Memory B cell (primary cell): ENCODE measurements around the gene SMIM13.
A peak's percentile ranks its signal among the peaks of the same experiment; 100 is the strongest.
"Not testable (repeated sequence)": the region's sequence is repeated elsewhere in the genome, so short reads cannot be mapped to it uniquely, and the experiment has no call there.

Experiments used
- ATAC-seq: fragments of 150-1000 bp; cut with Tn5 transposase; 2 replicates; pipeline ENCODE4 v1.10.0; 2021; ENCODE audit warnings: low read depth, mild to moderate bottlenecking, moderate library complexity
- DNase-seq, 2 donors: peaks; one replicate each; pipeline ENCODE4 v3.0.0; 2022; ENCODE audit warnings: low spot score in 2 of 2
- H3K27ac Mint-ChIP-seq: one replicate; pipeline ENCODE4 v1.8.0; 2022; ENCODE audit warnings: mild to moderate bottlenecking, moderate library complexity, mixed read lengths
- H3K27me3 Mint-ChIP-seq: one replicate; pipeline ENCODE4 v1.8.0; 2022; ENCODE audit warnings: mixed read lengths
- H3K36me3 Mint-ChIP-seq: one replicate; pipeline ENCODE4 v1.8.0; 2022; ENCODE audit warnings: mild to moderate bottlenecking, mixed read lengths
- H3K4me1 Mint-ChIP-seq: one replicate; pipeline ENCODE4 v1.8.0; 2022; ENCODE audit warnings: mixed read lengths
- H3K4me3 Mint-ChIP-seq: one replicate; pipeline ENCODE4 v1.8.0; 2022; ENCODE audit warnings: mild to moderate bottlenecking, moderate library complexity, mixed read lengths
- H3K9me3 Mint-ChIP-seq: one replicate; pipeline ENCODE4 v1.8.0; 2022; ENCODE audit warnings: mixed read lengths

The SMIM13 gene

GRCh38 chr6:11066505-11067347 lies 26.9 kb upstream of the SMIM13 start:
- no peak overlapping the region for H3K4me3 Mint-ChIP-seq
- ATAC-seq, result no peak
- H3K9me3 Mint-ChIP-seq, result no peaks in the 10 kb centered on the region
- H3K27ac Mint-ChIP-seq, result no peak overlapping the region
- H3K27me3 Mint-ChIP-seq, result peaks cover 2% of the 10 kb centered on the region
- H3K36me3 Mint-ChIP-seq, result no peaks in the 10 kb centered on the region
- no peaks in the 10 kb centered on the region for H3K4me1 Mint-ChIP-seq
- DNase-seq, result no peak

GRCh38 chr6:11067348-11067747 lies 26.3 kb upstream of the SMIM13 start:
- Mint-ChIP-seq H3K36me3 (no peaks in the 10 kb centered on the region), H3K27ac (no peak overlapping the region), H3K4me1 (no peaks in the 10 kb centered on the region), H3K9me3 (no peaks in the 10 kb centered on the region), H3K27me3 (peaks cover 2% of the 10 kb centered on the region), H3K4me3 (no peak overlapping the region)
- ATAC-seq (no peak), DNase-seq (no peak)

- Mint-ChIP-seq H3K4me1 (no peaks in the 10 kb centered on the region), H3K27me3 (peaks cover 3% of the 10 kb centered on the region), H3K9me3 (no peaks in the 10 kb centered on the region), H3K36me3 (no peaks in the 10 kb centered on the region), H3K4me3 (no peak overlapping the region), H3K27ac (no peak overlapping the region)
- ATAC-seq, result no peak
- DNase-seq, result no peak
These were observed 23.9 kb upstream of the SMIM13 start for GRCh38 chr6:11069760-11070159.

DNA sequence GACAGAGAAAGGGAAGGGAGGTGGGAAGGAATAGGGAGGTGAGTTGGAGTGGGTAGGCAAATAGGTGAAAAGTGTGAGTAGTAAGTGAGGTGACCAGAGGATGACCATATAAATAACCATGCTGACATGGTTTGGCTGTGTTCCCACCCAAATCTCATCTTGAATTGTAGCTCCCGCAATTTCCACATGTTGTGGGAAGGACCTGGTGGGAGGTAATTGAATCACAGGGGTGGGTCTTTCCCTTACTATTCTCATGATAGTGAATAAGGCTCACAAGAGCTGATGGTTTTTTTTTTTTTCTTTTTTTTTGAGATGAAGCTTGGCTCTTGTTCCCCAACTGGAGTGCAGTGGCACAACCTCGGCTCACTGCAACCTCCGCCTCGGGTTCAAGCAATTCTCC lies 21.5 kb upstream of the SMIM13 start:
- peaks cover 3% of the 10 kb centered on the region for H3K27me3 Mint-ChIP-seq
- H3K27ac Mint-ChIP-seq, result no peak overlapping the region
- DNase-seq, result no peak
- no peaks in the 10 kb centered on the region for H3K9me3 Mint-ChIP-seq
- H3K36me3 Mint-ChIP-seq, result no peaks in the 10 kb centered on the region
- no peaks in the 10 kb centered on the region for H3K4me1 Mint-ChIP-seq
- H3K4me3 Mint-ChIP-seq, result no peak overlapping the region
- no peak for ATAC-seq

GRCh38 chr6:11076540-11076939 lies 17.1 kb upstream of the SMIM13 start:
- Mint-ChIP-seq H3K4me3 (no peak overlapping the region), H3K36me3 (no peaks in the 10 kb centered on the region), H3K27me3 (peaks cover 1% of the 10 kb centered on the region), H3K27ac (no peak overlapping the region), H3K4me1 (no peaks in the 10 kb centered on the region), H3K9me3 (no peaks in the 10 kb centered on the region)
- ATAC-seq (no peak), DNase-seq (no peak)

GRCh38 chr6:11078266-11078665 lies 15.4 kb upstream of the SMIM13 start:
- DNase-seq, result no peak
- Mint-ChIP-seq H3K27ac (no peak overlapping the region), H3K27me3 (no peaks in the 10 kb centered on the region), H3K36me3 (no peaks in the 10 kb centered on the region), H3K4me1 (no peaks in the 10 kb centered on the region), H3K4me3 (no peak overlapping the region), H3K9me3 (no peaks in the 10 kb centered on the region)
- ATAC-seq, result no peak

DNA sequence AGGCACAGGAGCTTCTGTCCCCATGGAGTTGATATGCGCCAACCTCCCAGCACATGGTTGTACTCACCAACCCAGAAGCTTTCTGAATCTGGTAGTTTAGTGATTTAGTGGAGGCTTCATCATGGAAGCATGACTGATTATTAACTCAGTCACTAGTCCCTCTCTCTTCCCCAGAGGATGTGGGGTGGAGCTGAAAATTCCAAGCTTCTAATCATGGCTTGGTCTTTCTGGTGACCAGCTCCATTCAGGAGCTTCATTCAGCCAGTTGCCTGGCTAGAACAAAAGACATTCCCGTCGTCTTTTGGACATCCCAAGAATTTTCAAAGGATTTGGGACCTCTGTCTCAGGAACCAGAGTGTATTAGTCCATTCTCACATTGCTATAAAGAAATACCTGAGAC lies 13.3 kb upstream of the SMIM13 start:
- H3K36me3 Mint-ChIP-seq, result no peaks in the 10 kb centered on the region
- H3K4me3 Mint-ChIP-seq, result no peak overlapping the region
- DNase-seq (no peak), ATAC-seq (no peak)
- no peak overlapping the region for H3K27ac Mint-ChIP-seq
- no peaks in the 10 kb centered on the region for H3K9me3 Mint-ChIP-seq
- H3K27me3 Mint-ChIP-seq, result peaks cover 5% of the 10 kb centered on the region
- H3K4me1 Mint-ChIP-seq, result no peaks in the 10 kb centered on the region

- H3K27me3 Mint-ChIP-seq, result peaks cover 5% of the 10 kb centered on the region
- H3K36me3 Mint-ChIP-seq, result no peaks in the 10 kb centered on the region
- no peaks in the 10 kb centered on the region for H3K9me3 Mint-ChIP-seq
- no peak for ATAC-seq
- no peaks in the 10 kb centered on the region for H3K4me1 Mint-ChIP-seq
- no peak overlapping the region for H3K4me3 Mint-ChIP-seq
- H3K27ac Mint-ChIP-seq, result no peak overlapping the region
- no peak for DNase-seq
These were observed 10.1 kb upstream of the SMIM13 start for GRCh38 chr6:11083491-11083890.

DNA sequence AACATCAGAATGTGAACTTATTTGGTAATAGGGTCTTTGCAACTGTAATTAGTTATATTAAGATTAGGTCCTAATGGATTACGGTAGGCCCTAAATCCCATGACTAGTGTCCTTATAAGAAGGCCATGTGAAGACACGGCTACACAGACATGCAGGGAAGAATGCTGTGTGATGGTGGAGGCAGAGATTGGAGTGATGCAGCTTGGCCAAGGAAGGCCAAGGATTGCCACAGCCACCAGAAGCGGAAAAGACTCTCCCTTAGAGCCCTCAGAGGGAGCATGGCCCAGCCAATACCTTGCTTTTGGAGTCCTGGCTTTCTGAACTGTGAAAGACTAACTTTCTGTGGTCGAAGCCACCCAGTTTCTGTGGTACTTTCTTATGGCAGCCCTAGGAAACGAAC lies 9.7 kb upstream of the SMIM13 start:
- ATAC-seq (no peak), DNase-seq (no peak)
- H3K4me3 Mint-ChIP-seq, result no peak overlapping the region
- H3K4me1 Mint-ChIP-seq, result no peaks in the 10 kb centered on the region
- H3K36me3 Mint-ChIP-seq, result no peaks in the 10 kb centered on the region
- no peak overlapping the region for H3K27ac Mint-ChIP-seq
- H3K27me3 Mint-ChIP-seq, result peaks cover 5% of the 10 kb centered on the region
- no peaks in the 10 kb centered on the region for H3K9me3 Mint-ChIP-seq

- peaks cover 5% of the 10 kb centered on the region for H3K27me3 Mint-ChIP-seq
- ATAC-seq (no peak), DNase-seq (no peak)
- H3K9me3 Mint-ChIP-seq, result no peaks in the 10 kb centered on the region
- no peaks in the 10 kb centered on the region for H3K36me3 Mint-ChIP-seq
- H3K4me3 Mint-ChIP-seq, result no peak overlapping the region
- no peak overlapping the region for H3K27ac Mint-ChIP-seq
- H3K4me1 Mint-ChIP-seq, result no peaks in the 10 kb centered on the region
These were observed 7.7 kb upstream of the SMIM13 start for GRCh38 chr6:11085758-11086435.

DNA sequence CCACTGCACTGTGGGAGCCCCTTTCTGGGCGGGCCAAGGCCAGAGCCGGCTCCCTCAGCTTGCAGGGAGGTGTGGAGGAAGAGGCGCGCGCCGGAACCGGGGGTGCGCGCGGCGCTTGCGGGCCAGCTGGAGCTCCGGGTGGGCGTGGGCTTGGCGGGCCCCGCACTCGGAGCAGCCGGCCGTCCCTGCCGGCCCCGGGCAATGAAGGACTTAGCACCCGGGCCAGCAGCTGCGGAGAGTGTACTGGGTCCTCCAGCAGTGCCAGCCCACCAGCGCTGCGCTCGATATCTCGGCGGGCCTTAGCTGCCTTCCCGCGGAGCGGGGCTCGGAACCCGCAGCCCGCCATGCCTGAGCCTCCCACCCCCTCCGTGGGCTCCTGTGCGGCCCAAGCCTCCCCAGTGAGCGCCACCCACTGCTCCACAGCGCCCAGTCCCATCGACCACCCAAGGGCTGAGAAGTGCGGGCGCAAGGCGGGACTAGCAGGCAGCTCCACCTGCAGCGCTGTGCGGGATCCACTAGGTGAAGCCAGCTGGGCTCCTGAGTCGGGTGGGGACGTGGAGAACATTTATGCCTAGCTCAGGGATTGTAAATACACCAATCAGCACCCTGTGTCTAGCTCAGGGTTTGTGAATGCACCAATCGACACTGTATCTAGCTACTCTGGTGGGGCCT lies 6.4 kb upstream of the SMIM13 start:
- H3K27me3 Mint-ChIP-seq, H3K27ac Mint-ChIP-seq, H3K9me3 Mint-ChIP-seq, H3K4me3 Mint-ChIP-seq, H3K36me3 Mint-ChIP-seq, DNase-seq, ATAC-seq, H3K4me1 Mint-ChIP-seq: not testable (repeated sequence)

GRCh38 chr6:11089695-11090094 lies 3.9 kb upstream of the SMIM13 start:
- DNase-seq (no peak), ATAC-seq (no peak)
- H3K4me3 Mint-ChIP-seq, result no peak overlapping the region
- H3K36me3 Mint-ChIP-seq, result no peaks in the 10 kb centered on the region
- no peaks in the 10 kb centered on the region for H3K27me3 Mint-ChIP-seq
- H3K4me1 Mint-ChIP-seq, result peaks cover 8% of the 10 kb centered on the region
- H3K27ac Mint-ChIP-seq, result no peak overlapping the region
- H3K9me3 Mint-ChIP-seq, result no peaks in the 10 kb centered on the region

GRCh38 chr6:11091141-11091540 lies 2.5 kb upstream of the SMIM13 start:
- ATAC-seq, H3K9me3 Mint-ChIP-seq, H3K36me3 Mint-ChIP-seq, H3K27ac Mint-ChIP-seq, H3K4me3 Mint-ChIP-seq, H3K27me3 Mint-ChIP-seq, DNase-seq: not testable (repeated sequence)
- H3K4me1 Mint-ChIP-seq, result peaks cover 11% of the 10 kb centered on the region

- H3K4me1 Mint-ChIP-seq, result peaks cover 11% of the 10 kb centered on the region
- peak overlapping the region; percentile 94 for H3K4me3 Mint-ChIP-seq
- H3K27me3 Mint-ChIP-seq, result no peaks in the 10 kb centered on the region
- ATAC-seq (peak; percentile 10), DNase-seq (no peak)
- no peaks in the 10 kb centered on the region for H3K36me3 Mint-ChIP-seq
- no peaks in the 10 kb centered on the region for H3K9me3 Mint-ChIP-seq
- peak overlapping the region; percentile 94 for H3K27ac Mint-ChIP-seq
These were observed 812 bp upstream of the SMIM13 start for GRCh38 chr6:11092668-11093375.
